CD4-positive, alpha-beta T cell treated with Interleukin-17A for 4 hours (primary cell): ENCODE measurements around the gene LURAP1L.

ENCODE experiments used
- DNase-seq: peaks from one replicate; pipeline ENCODE4 v3.0.0-alpha.2; 2020; ENCODE audit warnings: mixed read lengths

The LURAP1L gene

DNA sequence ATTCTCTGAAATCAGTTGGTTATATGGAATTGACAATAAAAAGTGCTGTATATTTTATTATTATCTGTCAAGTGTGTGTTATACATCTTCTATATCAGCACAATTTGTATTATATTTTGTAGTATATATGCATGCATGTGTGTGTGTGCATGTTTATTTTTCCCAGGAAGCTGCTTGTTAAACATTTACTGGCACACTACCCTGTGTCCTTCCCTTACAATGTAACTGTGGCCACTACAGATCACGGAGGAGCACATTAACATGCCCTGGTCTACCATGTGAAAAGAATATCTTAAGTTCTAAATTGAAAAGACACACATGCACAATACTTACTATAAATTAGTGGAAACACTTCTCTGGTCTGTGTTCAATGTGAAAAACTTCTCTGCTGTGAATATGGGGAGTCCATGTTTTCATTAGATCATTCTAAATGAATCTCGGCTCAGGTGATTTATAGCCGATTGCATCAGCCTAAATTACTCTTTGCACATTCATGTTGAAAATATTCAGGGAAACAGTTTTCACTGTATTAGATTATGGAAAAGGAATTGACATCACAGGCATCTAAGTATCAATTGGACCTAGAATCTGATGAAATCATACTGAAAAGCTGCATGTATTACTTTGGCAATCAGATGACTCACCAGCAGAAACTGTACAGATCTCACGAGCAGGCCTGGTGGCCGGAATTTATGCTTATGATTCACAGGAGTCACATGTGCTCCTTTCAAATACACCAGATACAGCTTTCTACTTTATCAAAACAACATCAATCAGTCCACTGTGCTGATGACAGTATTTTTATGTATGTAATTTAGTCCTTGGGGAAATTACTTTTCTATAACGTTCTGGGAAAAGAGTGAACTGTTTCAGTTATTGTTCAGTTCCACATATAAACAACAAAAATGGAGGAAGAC lies 39.4 kb downstream of the LURAP1L start:
- no peak for DNase-seq

DNA sequence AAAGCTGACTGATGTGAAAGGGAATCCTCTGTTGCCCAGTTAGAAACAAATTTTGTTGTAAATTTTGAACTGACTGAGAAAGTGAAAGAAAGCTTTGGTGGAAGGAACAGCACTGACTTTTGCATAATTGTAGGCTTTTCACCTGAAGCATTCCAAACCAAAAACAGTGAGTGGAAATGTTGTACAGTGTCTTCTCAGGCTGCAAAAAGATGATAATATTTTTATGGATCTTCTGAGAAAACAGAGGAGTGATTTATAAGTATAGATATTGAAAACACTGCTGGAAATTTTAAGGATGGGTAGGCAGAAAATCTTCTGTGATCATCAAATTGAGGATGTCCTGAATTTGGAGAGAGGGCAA lies 40.0 kb downstream of the LURAP1L start:
- DNase-seq, result no peak

DNA sequence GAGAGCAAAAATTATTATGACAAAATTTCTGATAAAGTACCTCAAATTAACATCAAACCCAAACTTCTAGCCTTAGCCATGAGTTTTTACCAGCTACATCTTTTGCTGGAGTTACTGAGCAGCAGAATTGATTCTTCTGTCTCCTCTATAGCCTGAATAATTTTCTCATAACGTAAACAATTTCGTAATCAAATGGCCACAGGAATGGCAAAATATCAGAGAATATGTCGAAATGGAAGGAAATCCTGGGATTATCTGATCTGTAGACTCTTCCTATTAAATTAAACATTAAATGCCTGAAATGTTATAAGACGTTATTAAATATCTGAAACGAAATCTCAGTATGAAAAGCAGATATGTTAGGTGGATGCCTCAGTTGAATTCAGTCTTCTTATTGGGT lies 41.1 kb downstream of the LURAP1L start:
- no peak for DNase-seq

DNA sequence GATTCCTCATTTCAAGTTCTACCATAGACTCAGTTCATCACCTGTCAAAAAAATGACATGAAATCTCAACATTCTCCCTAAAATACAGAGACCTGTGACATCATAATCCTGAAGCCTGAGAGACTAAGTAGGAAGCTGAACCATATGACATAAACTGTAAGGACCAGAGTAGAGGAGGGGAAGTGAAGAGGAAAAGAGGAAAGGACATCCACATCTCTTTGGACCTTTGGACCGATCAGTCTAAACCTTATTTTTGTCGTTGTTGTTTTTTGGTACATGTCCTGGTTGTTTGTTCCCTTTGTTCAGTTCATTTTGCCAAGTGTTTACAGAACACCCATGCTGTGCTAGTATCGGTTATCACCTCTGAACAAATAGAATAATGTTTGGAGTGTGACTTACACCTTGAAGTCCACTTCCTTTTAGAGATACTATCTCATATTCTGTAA lies 41.9 kb downstream of the LURAP1L start:
- no peak for DNase-seq

DNA sequence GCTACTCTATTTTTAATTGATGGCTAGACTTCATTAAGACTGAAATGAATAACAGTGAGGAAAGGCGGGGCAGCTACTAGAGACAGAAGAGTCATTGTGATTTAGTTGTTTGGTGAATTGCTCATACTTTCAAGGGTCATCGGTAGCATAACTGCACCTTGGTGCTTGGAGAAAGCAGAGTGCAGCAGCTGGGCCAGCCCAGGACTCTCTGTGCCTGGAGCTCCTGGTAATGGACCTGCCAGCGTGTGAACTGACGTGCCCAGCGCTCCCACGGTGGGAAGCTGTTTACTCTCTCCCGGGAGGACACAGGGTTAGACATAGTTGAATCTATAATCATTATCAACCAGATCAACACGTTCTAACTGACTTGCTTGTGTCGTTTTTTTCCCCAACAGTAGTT lies 42.9 kb downstream of the LURAP1L start:
- DNase-seq, result no peak

DNA sequence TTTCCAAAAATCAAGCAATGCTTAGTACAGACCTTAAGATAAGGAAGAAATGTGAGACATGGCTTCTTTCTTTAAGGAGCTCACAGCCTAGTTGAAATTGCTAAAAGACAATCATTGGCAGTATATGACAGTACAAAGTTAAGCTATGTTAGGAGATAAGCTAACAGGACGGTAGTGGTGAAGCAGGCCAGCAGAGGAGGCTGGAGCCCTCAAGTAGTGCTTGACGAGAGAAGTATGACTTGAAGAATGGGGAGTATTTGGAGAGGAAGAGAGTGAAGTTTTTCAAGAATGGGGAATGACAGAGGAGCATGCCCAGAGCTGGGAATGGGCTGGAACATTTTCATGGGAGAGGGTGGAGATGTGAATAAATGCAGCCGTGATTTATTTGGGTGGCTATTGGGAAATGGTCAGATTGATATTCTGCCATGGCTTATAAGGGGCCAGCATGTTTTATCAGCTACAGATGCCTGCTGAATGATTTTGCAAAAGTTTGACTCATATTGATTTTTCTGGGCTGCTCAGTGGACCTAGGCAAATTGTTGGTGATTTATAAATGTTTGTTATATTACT lies 43.7 kb downstream of the LURAP1L start:
- DNase-seq, result no peak

DNA sequence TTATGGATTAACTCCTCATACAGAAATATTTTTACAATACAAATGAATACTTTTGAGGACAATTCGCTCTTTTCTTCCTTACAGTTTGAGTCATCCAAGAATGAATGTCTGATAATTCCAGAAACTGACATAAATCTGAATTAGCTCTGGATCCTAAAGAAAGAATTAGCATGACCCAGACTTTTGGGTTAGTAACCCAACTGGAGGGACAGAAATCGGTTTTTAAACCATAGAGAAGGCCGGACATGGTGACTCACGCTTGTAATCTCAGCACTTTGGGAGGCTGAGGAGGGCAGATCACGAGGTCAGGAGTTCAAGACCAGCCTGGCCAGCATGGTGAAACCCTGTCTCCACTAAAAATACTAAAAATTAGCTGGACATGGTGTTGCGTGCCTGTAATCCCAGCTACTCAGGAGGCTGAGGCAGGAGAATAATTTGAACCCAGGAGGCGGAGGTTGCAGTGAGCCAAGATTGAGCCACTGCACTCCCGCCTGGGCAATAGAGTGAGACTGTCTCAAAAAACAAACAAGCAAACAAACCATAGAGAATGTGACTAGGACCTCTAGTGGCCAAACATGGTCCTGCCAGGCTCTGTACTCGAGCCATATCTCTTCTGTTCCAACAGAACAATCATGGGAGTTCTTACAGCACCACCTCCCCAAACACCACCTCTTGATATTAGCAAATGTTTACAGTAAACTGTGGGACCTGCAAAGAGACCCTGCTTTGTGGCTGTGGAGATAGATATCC lies 44.8 kb downstream of the LURAP1L start:
- no peak for DNase-seq

DNA sequence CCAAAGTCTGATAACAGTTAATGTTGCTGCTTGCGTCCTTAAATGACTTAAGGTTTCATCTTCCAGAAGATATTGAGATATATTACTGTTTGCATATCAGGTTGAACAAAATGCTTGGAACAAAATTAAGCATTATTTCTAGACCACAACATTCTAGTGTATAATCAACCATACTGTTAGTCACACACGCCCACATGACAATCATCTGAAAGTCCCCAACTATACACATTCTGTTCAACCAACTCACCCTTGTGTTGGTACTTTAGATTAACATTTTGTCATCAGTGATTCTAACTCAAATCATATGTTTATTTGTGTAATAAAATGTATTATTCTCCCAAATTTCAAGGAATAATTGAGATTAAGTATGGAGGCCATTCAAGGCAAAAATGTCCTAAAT lies 47.3 kb downstream of the LURAP1L start:
- DNase-seq, result no peak

DNA sequence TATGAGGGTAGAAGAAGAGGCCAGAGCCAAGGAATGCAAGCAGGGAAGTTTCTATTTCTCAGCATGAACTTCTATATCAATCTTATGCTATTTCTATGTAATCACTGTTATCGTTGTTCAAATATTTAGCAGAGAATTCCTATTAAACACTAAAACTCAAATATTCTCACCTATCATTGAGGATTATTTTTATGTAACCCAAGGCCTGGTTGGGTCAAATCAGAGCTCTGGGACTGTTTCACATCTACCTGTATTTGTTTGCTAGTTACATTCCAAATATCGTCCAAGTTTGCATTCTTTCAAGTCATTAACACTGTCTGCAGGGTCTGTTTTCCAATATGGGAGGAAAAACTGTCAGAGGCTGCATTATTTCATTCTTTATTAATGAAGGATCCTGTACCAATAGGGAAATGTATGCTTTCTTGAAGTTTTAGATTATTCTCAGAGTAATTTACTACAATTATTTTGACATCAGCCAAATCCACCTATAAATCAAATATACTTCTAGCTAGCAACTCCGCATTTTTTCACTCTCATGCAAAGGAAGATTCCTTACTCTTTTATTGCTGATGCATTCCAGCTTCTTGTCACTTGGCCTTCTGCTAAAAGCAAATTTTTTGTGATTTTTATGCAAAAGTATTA lies 52.2 kb downstream of the LURAP1L start:
- DNase-seq, result no peak

DNA sequence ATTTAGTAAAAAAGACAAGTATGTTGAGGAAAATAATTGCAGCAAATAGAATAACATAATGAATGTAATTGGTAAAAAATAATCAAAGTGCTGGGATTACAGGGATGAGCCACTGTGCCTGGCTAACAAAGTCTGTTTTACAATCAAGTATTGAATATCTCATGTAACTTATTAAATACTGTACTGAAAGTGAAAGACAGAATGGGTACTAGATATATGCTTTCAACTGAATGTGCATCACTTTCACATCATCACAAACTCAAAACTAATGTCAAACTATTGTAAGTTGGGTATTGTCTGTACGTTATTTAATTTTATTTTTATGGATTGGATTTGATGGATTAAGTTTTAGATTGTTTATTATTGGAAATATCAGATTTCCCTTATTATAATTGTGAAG lies 58.9 kb downstream of the LURAP1L start:
- DNase-seq, result no peak

DNA sequence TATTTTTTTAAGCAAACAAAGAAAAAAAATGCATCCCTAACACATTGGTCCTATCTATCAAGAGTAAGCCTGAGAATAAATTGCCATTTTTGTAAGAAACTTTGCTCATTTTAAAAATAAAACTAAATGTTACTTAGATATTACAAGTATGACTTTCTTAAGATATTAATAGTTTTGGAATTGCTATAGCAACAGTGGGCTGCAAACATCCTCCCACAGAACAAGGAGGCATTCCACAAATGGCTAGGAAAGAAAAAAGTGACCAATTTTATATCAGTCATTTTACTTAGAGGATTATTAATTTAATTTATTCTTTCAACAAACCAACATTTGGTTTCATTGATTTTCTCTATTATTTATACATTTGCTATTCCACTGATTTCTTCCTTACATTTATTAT lies 63.7 kb downstream of the LURAP1L start:
- no peak for DNase-seq

DNA sequence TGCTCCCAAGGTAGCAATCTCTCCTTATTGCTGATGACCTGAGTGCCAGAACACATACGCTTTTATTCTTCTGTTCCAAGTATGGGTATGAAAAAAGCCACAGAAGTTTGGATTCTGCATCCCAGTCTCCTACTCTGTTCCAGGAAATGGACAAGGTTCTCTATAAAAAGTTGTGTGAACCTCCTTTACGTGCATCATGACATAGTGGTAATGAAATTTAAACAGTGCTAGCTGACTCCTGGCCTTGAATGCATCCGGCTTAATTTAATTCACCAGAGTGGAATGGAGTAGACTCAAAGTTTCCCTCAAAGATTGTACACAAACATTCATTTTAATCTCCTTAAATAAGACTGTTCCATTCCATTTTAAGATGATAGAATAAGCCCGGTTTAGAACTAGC lies 68.9 kb downstream of the LURAP1L start:
- no peak for DNase-seq

DNA sequence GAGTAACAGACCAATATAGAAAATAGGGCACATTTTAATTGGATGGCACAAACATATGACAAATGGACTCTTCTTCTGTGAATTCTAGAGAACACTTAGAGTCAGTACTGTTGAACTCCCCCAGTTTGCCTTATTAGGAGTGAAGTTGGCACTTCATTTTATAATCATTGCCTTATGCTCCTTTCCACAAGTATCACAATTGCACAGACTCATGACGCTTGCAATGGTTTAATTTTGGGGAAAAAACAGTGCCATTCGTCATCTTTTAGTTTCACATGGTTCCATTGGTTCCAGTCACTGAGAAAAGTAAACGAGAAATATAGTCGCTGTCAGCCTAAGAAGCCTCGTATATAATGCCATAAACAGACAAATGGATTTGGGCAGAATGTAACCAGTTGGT lies 71.2 kb downstream of the LURAP1L start:
- DNase-seq, result no peak

DNA sequence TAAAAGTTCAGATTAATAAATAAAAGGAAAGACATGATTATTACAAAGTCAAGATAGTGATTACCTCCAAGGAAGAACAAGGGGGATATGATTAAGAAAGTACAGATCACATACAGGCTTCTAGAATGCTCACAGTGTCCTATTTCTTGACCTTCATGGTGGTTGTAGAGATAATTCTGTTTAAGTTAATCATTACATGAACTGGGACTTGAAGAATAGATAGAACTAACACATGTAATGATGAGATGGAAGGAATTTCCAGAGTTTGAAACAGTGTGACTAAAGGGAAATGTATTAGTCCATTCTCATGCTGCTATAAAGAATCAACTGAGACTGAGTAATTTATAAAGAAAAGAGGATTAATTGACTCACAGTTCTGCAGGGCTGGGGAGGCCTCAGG lies 72.7 kb downstream of the LURAP1L start:
- no peak for DNase-seq

DNA sequence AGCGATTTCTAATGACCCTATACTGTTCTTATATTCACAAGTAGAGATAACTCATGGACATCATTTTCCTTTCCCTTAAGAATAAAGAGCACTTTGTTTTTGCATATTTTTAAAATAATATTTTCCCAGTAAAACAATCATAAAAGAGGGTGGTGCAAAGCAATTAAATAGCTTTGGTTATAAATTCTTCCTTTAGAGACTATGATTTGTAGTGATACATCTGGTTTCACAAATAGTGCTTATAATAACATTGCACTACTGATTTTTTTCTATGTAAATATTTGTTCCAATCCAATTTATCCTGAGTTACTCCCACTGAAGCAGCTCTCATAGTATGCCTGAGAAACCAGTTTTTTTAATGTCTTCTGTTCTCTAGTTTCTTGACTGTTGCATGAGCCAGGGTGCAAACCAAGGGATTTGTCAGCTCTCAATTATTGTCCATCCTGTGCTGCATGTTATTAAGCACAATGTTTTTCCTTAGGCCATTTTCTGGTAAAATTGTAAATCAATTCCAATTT lies 74.7 kb downstream of the LURAP1L start:
- no peak for DNase-seq

DNA sequence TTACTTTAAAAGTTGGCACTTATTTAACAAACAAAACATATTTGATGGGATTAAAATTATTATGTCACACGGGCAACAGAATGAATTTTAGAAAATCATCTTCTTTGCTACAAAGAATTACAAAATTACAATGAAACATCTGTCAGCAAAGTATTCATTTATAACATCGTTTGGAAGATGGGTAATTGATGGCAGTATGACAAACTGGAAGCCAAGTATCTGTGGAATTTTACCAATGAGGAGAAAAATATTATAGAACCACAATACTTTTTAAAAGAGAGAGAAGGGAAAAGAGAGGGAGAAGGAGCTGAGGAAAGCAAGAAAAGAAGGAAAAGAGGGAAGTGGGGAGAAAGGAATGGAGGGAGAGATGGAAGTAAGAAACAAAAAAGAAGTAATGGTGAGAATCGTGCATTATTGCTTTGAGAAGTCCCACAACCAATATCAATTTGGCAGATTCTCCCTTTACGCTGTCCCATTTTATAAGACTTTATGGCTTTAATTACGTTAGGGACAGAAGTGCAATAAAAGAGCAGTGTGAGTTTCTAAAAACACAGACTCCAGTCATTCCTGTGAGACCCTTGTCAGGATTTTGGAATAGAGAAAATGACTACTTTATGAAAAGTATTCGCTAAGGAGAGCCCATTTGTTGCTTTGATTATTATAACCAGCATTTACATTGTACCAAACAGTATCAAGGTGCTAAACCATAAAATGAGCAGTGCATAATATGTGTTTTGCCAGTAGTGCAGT lies 76.7 kb downstream of the LURAP1L start:
- no peak for DNase-seq

DNA sequence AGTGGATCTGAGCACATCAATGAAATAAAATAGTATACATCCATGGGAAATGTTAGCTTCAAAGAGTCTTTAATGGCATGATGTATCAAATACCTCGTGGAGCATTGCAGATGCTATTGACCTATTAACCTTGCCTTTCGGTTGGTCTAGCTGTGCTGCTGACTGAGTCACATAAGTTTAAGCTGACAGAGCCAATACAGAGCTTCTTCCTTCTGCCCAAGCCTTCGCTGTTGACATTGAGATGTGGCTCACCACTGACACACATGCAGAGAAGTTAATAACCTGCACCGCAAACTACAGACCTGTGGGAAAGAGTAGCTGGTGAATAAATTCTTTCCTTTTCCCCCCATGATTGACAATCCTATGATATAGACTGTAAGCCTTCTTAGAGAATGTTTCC lies 78.2 kb downstream of the LURAP1L start:
- no peak for DNase-seq

DNA sequence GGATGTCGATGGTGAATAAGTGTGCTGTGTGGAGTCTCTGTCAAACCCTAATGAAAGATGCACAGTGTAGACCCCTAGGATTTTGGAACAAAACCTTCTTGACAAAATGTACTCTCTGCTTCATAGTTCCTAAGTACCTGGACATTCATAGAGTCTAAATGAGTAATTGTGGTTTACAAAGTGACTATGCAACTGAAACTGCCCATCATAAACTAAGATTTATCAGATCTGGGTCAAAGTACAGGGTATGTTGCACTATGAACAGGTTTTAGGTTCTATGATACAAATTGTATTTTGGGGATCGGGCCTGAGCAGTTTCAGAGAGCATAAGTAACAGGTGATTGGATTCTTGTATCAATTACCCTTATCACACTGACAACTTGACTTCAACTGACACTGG lies 79.4 kb downstream of the LURAP1L start:
- DNase-seq, result no peak

DNA sequence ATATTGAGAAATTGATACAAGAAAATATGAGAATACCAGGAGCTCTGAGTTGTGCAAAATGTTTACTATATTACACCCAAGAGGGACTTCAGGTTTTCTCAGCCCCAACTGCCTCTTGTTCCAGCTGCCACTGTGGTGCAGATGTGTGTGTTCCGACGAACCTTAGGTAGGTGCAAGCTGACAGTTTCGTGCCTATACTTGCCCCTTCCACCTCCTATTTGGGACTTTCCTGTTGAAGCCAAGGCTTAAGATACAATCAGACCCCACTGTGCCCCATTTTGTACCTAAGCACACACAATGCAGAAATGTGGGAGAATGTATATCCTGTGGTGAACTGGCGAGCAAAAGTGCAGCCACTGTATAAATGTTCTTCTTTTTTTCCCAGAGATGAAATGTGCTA lies 80.2 kb downstream of the LURAP1L start:
- no peak for DNase-seq

DNA sequence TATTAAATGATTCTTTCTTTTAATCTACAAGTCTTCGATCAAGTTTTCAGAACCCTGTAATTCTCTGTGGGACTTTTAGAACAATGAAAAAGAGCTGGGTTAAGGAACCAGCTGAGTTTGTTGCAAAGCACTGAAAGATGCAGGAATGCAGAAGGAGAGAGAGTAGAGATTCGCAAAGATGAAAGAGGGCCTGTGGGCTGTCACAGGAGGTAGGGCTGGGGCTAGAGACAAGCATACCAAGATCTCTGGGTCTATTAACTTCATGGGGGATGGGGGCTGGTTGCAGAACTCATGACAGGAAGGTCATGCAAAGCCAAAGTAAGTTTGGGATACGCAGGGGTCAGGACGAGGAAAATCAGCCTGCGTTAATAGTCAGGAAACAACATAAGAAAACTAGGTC lies 81.8 kb downstream of the LURAP1L start:
- no peak for DNase-seq

DNA sequence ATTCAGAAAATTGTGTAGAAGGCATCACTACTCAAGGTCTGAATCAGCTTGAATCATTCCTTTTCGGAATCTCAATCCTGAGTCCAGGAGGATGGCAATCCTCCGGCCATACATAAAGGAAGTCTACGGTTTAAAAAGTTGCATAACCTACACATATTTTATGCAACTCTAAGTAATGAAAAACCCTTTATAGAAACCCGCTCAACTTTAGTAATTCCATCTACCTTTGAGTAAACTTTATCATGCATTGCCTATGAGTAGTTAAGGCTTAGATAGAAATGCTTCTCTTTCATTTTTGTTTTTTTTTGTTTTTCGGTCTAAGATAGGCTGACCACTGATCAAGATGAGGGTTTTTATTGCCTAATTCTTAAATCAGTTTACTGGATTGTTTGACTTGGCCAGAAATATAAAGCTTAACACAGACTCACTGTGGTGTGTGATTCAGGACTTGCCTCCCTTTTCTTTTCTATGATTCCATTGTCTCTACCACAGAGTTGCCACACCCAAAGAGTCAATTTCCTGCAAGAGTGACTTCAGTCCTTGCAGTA lies 85.0 kb downstream of the LURAP1L start:
- DNase-seq, result no peak

DNA sequence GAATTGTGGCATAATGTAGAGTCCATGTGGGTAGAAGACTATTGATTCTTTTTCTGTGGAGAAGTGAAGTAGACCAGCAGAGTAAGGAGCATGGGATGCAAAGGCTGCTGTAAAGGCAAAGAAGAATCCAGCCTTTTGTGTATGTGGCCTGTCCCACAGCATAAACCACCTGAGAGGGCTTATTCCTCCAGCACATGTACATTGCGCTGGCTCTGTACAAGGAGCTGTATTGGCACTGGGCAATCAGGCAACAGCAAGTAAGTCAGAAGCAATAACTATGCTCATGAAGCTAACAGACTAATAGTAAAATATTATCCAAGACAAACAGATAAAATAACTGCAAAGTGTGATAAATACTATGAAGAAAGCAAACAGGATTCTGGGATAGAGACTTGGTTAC lies 86.2 kb downstream of the LURAP1L start:
- DNase-seq, result no peak
